ENCODE measurements around the gene CNNM1. TPM values are rescaled to one million over a fixed set of nuclear protein-coding genes. Genes with fewer than 3 reads are reported as not detected.

Gene CNNM1
- total and polyA plus RNA-seq, 7 donors: 0.23 to 2.2 (median 1.2) TPM; not detected in 2

GRCh38 chr10:99365311-99365710 lies 36.2 kb downstream of the CNNM1 start:
- H3K9me3 ChIP-seq: no peaks in the 10 kb centered on the region
- no peak overlapping the region for H3K4me3 ChIP-seq
- TF ChIP-seq EP300 (IDR thresholded peaks at IDR 0.05) (no peak), POLR2A (IDR thresholded peaks at IDR 0.05) (no peak), POLR2AphosphoS5 (IDR thresholded peaks at IDR 0.05) (no peak), CTCF (IDR thresholded peaks at IDR 0.05) (no peak)
- H3K4me1 ChIP-seq: no peaks in the 10 kb centered on the region
- H3K36me3 ChIP-seq: no peaks in the 10 kb centered on the region
- intact Hi-C loops (cut with DNase I): no loop called here
- WGBS, 2 donors: 53 to 54% methylated on average over 1 of the region's 1 CpG
- no peaks in the 10 kb centered on the region for H3K27me3 ChIP-seq
- no peak overlapping the region for H3K27ac ChIP-seq
- DNase-seq: no peak

- H3K4me3 ChIP-seq: no peak overlapping the region
- TF ChIP-seq EP300 (IDR thresholded peaks at IDR 0.05) (no peak), POLR2A (IDR thresholded peaks at IDR 0.05) (no peak), CTCF (IDR thresholded peaks at IDR 0.05) (no peak), POLR2AphosphoS5 (IDR thresholded peaks at IDR 0.05) (no peak)
- no peak overlapping the region for H3K27ac ChIP-seq
- H3K36me3 ChIP-seq: no peaks in the 10 kb centered on the region
- intact Hi-C loops (cut with DNase I): no loop called here
- no peaks in the 10 kb centered on the region for H3K27me3 ChIP-seq
- no peak for DNase-seq
- H3K9me3 ChIP-seq: no peaks in the 10 kb centered on the region
- WGBS, 2 donors: 76 to 79% methylated on average over 1 of the region's 1 CpG
- no peaks in the 10 kb centered on the region for H3K4me1 ChIP-seq
Observed at GRCh38 chr10:99365736-99366135, 36.6 kb downstream of the CNNM1 start.

- 87 to 88% methylated on average over 2 of the region's 2 CpGs for WGBS, 2 donors
- Histone ChIP-seq H3K27me3 (no peaks in the 10 kb centered on the region), H3K4me1 (no peaks in the 10 kb centered on the region), H3K36me3 (no peaks in the 10 kb centered on the region), H3K9me3 (no peaks in the 10 kb centered on the region), H3K27ac (no peak overlapping the region), H3K4me3 (no peak overlapping the region)
- DNase-seq: no peak
- no peak for TF ChIP-seq POLR2A (IDR thresholded peaks at IDR 0.05)
- TF ChIP-seq EP300 (IDR thresholded peaks at IDR 0.05): no peak
- no peak for TF ChIP-seq POLR2AphosphoS5 (IDR thresholded peaks at IDR 0.05)
- no peak for TF ChIP-seq CTCF (IDR thresholded peaks at IDR 0.05)
- intact Hi-C loops (cut with DNase I): no loop called here
Observed at GRCh38 chr10:99366666-99367065, 37.5 kb downstream of the CNNM1 start.

GRCh38 chr10:99368646-99369045 lies 39.5 kb downstream of the CNNM1 start:
- Histone ChIP-seq H3K4me1 (no peaks in the 10 kb centered on the region), H3K36me3 (no peaks in the 10 kb centered on the region), H3K9me3 (no peaks in the 10 kb centered on the region), H3K4me3 (no peak overlapping the region), H3K27ac (no peak overlapping the region), H3K27me3 (no peaks in the 10 kb centered on the region)
- no peak for DNase-seq
- WGBS, 2 donors: 46 to 76% methylated on average over 1 of the region's 1 CpG
- TF ChIP-seq POLR2AphosphoS5 (IDR thresholded peaks at IDR 0.05): no peak
- no peak for TF ChIP-seq POLR2A (IDR thresholded peaks at IDR 0.05)
- no peak for TF ChIP-seq EP300 (IDR thresholded peaks at IDR 0.05)
- no peak for TF ChIP-seq CTCF (IDR thresholded peaks at IDR 0.05)
- intact Hi-C loops (cut with DNase I): no loop called here

GRCh38 chr10:99369126-99369525 lies 40.0 kb downstream of the CNNM1 start:
- H3K4me1 ChIP-seq: no peaks in the 10 kb centered on the region
- H3K36me3 ChIP-seq: no peaks in the 10 kb centered on the region
- whole genome bisulfite sequencing, 2 donors: 70 to 84% methylated on average over 5 of the region's 5 CpGs
- TF ChIP-seq POLR2AphosphoS5 (IDR thresholded peaks at IDR 0.05) (no peak), CTCF (IDR thresholded peaks at IDR 0.05) (no peak), EP300 (IDR thresholded peaks at IDR 0.05) (no peak), POLR2A (IDR thresholded peaks at IDR 0.05) (no peak)
- H3K9me3 ChIP-seq: no peaks in the 10 kb centered on the region
- no peak overlapping the region for H3K27ac ChIP-seq
- no peak for DNase-seq
- intact Hi-C loops (cut with DNase I): no loop called here
- H3K27me3 ChIP-seq: no peaks in the 10 kb centered on the region
- H3K4me3 ChIP-seq: no peak overlapping the region
